Stimulated activated naive CD4-positive, alpha-beta T cell (primary cell): ENCODE results near the gene CFAP100.

Experiments used
- DNase-seq, 6 experiments: peaks; one replicate each; lab custom pipeline; 2025; lab: John Stamatoyannopoulos, UW

The CFAP100 gene

DNA sequence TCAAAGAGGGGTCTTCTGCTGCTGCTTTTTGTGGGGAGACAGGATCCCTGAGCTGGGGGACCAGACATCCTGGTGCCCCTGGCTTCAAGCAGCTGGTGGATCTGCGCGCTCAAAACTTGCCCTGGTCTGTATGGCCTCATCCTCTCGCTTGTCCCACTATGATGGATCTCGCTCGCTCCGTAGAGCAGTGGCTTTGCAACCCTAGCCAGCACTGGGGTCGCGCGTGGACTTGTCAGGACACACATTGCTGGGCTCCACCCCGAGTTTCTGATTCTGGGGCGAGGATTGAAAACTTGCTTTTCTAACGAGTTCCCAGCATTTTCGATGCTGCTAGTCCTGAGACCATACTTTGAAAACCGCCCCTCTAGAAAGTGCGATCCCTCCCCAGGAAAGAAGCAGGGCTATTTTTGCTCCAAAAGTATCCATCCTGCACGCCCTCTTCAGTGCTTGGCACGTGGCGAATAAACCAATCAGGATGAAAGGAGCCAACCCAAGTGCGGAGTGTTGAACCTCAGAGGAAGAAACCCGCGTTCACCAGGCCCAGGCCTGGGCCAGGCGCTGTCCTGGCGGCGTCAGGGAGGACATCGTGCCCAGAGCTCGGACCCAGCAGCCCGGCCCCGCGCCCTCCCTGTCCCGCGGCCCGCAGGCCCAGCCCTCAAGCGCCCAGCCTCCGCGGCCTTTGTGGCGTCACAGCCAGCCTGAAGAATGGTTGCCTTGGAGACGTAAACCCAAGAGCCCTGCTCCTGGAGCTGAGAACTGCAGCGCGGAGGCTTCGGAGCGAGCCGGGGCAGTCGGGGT, at the start of gene CFAP100:
Gene CFAP100, plus strand, starts transcription at position 731 of the 798 bp plus-strand sequence. CDS start 1,092 bp downstream, outside the sequence.
- no peak for DNase-seq

DNA sequence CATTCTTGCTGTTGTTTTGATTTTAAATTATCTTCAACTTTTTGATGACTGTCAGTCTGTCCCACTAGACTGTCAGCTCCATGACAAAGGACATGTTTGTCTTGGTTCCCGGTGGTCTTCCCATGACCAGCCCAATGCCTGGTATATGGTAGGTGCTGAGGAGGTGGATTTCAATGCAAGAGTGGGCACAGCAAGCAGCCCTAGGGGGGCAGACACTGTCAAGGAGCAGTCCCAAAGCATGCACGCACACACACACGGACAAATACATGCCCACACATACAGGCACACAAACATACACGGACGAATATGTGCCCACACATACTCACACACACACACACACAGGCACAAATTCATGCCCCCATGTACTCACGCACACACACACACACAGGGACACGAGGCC, 49.5 kb upstream of the CFAP100 start:
- no peak for DNase-seq

DNA sequence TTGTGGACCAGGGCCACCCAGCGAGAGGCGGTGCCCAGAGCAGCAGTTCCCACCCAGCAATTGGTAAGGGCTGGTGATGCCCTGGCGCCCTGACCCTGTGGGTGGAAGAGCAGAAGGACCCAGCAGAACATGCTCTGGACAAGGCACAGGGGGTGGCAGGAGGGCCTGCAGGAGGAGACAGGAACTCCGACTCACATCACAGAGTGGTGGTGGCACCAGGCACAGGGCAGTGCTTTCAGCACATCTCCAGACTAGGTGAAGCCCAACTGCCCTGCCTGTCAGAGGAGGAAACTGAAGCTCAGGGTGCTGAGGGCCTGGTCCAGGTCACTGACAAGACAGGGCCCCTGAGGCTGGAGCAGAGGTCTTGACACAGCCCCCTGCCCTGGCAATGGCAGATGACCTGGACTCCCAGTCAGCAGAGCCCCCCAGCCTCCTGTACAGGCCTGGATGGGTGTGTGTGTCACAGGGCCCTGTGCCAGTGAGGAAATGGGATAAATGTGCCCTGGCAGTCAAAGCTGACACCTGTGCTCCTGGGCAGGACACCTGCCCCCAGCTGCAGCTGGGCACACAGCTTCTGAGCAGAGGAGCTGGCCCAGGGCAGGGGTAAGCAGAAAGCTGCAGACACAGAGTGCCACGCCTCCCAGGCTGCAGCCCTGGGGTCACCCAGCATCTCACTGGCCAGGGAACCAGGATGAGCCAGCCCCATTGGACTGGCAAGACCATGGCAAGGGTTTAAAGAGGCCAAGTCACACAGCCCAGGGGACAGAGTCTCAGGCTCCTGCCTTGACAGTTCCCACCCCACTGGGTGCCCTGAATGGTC, 48.9 kb upstream of the CFAP100 start:
- no peak for DNase-seq

DNA sequence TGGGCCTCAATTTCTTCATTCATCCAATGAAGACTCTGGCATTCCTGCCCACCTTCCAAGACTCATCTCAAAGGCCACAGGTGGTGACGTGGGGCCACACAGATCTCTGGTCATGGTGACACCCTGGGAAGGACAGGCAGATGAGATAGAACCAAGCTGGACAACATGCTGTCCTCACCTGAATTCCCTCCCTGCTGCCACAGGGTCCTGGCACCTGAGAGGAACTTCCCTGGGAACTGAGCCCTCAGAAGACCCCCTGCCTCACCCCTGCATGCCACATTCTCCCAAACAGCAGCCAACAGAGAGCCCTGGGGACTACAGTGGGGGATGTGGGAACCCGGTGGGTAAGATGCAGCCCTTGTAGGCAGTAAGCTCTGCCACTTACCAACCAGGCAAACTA, 48.2 kb upstream of the CFAP100 start:
- DNase-seq = no peak

DNA sequence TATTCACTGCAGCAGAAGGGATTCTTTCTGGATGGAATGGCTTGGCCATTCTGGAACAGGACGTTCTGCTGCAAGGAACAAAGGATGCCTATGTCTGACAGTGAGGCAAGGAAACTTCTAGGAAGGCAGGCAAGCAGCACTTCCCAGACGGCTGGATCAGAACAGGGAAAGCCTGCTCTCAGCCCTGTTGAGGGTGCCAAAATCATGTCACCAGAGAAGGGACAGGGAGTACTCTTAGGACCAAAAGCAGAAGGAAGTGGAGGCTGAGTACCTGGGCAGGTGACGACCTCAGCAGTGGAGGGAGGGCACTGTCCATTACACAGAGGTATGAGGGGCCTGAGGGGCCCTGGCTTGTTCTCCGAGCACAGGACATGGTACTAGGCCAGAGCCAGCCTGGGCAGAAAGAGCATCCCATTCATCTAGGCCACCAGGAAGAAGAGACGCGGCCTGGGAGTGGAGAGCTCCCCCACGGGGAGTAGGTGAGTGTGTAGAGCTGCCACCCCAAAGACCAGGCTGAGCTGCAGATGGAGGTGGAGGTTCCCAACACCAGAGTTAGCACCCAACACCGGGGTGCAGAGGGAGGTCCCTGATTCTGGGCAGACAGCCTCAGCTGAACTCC, 47.1 kb upstream of the CFAP100 start:
- no peak for DNase-seq

DNA sequence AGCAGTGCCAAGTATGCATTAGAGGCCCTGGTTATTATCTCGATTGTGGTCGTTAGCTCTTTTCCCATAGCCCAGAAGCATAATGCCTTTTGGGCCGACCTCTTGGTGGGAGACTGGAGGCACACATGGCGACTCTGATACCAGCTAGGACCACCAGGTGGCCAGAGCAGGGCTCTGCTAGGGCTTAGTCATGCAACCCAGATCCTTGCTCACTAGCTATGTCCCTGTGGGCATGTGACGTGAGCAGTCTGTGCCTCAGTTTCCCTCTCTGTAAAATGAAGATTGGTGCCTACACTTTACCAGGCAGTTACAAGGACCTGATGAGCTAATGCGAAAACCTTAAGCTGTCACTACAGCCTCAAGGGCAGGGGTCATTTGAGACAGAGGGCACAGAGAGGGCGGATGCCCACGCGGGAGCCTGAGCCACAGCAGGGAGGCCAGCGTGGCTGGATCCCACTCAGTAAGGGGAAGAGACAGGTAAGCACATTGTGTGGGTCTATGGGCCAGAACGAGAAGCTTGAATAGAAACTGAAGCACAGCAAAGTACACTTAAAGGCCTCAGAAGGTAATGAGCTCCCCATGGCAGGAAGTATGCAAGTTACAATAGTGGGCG, 46.3 kb upstream of the CFAP100 start:
- DNase-seq = no peak

DNA sequence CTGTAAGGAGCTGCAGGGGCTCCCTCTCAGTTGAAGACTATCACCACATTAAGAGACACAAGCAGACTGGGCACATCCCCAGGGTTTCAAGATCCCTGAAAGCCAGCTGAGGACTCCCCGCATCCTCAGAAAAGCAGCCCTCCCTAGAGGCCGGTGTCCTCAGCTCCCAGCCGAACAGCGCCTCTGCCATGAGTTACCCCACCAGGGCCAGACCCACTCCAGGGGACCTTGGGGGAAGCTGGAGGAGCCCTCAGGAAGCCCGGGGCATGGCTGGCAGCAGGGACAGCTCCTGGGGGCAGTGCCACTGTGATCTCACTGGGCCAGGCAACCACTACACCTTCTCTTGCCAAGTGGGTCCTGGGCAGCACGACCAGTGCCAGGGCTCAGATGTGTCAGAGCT, 45.6 kb upstream of the CFAP100 start:
- DNase-seq = no peak

DNA sequence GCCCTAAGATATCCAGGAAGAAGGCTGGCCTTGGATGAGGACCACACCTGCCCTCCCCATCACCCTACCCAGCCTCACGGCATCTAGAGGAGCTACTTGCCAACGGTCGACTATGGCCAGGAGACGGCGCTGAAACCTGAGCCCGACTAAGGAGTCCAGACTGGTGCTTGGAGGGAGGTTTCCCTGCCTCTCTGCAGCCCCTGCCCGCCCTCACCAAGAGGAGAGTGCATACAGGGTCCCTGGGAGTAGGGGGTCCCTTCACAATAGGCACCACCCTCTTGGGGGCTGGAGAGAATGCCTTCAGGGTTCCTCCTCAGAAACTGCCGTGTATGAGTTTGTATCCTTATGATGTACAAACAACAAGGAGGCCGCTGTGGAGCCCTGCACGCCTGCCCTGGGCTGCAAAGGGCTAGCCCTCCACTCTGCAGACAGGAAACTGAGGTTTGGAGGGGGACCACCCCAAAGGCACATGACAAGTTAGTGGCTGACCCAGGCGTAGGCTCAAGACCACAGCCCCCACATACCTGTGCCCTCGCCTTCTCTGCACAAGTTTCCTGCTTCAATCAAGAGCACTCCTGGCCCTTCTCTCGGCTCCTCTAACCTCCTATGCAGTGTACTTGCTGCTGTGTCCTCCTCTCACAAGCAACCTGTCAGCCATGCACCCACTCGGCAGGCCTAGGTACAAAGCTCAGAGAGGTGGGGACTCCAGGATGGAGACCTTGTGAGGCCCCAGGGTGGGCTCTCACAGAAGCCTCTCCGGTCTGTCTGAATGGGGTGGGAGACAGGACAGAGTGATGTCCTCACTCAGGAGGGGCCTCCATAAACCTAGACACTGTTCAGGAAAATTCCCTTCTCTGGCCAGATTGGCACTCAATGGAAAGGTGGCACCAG, 44.9 kb upstream of the CFAP100 start:
- no peak for DNase-seq

DNA sequence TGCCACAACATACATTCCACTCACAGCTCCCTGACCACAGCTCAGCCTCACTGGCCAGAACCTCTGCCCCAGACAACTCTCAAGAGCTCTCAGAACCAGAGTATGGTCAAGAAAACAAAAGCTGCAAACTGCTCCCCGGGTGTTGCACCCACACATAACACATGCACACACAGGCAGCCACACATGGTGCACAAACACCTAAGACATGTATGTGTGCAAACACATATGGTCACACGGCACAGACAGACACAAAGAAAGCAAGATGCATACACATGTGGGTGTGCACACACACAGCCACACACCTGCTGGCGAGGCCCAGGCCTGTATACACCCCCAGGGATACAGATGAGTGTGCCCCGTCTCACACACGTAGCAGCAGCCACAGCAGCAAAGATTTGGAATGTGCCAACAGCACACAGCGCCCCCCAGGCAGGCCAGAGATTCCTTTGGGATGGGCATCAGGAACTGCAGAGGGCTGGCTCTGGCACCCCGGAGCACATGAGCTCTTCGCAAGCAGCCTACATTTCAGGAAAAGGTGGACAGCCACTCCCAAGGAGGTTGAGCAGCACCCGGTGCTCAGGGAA, 44.1 kb upstream of the CFAP100 start:
- DNase-seq = no peak

DNA sequence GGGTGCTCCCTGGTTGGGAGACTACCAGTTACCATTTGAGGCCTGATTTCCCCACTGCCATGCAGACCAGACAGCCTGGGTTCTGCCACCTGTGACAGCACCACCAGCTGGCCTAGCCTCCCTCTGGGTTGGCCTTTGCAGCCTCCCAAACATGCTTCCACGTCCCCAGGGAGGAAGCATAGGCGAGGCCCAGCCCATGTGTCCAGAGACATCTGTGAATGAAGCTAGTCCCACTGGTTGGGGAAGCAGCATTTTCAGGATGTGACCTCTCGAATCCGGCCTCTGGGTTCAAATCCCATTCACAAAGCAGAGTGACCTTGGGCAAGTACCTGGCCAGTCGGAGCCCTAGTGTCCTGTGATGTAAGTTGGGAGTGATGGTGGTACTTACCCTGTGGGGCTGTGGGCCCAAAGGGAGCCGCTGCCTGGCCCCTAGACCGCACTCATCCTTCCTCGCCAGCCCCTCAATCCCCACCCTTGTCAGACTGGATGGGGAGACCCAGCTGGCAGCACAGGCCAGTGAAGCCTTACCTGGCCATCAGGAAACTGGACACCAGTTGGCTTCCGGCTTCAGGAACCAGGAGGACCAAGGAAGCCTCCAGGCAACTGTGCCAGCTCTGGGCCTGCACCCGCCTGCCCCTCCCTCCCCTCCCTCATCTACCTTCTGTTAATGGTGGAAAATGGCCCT, 43.5 kb upstream of the CFAP100 start:
- no peak for DNase-seq

DNA sequence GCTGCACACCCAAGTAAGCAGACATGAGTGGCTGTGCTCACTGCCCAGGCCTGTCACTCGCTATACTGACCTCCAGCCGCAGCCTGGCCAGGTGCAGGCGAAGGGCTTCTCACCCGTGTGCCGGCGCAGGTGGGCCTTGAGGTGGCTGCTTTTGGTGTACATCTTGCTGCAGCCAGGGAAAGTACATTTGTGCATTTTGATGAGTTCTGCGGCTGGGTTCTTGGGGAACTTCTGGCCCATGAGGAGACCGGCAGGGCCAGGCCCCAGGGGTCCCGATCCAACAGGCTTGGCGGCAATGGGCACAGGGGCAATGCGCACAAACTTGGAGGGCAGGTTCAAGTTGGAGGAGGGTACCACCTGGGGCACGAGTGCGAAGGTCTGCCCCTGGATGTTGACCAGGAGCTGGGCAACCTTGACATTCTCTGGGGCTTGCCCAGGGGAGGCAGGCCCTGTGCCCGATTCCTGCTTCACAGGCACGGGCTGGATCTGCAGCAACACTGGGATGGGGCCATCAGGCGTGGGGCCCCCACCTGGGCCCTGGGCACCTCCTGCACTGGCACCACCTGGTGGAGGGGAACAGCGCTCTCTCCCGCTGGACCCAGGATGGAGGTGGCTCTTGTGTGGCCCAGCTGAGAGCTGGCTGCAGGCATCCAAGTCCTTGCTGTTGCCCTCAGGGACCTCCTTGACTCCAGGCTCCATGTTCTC, 42.8 kb upstream of the CFAP100 start:
- no peak for DNase-seq

DNA sequence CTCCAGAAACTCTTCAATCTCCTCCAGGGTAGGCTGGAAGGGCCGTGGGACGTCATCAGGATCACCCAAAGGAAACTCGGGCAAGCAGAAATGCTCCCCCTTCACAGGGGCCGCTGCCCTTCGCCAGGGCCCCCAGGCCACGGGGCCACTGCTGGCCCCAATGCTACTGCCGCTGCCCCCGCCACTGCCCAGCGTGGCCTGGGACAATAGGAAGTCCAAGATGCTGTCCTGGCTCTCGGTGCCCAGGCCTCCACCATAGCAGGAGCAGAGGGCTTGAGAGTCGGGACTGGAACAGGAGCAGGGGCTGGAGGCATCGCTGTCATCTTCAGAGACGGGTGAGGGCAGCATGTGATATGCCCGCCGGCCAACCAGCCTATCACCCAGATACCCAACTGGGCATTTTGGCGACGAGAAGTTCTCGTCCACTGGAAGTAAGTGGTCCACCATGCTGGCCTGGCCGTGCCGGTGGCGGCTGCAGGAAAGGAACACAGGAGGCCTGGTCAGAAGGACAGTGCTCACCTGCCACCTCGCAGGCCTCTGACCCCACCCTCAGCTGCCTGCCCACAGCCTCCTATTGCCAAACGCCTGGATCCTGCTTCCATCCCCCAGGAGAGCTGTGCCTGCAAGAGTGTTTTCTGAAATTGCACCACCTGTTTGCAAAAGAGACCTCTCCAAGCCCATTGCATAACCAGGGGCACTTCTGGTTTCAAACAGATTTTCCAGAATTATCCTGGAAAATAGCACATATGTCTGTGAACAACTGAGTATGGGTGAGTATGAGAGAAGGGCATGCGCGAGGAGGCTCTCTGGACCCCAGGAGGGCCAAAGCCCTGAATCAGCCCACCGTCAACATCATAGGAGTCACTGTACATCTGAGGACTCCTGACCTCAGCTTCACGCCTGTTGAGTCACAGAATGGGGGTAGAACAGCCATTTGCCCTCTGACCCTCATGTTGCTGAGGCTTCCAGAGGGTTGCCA, 41.9 kb upstream of the CFAP100 start:
- no peak for DNase-seq

DNA sequence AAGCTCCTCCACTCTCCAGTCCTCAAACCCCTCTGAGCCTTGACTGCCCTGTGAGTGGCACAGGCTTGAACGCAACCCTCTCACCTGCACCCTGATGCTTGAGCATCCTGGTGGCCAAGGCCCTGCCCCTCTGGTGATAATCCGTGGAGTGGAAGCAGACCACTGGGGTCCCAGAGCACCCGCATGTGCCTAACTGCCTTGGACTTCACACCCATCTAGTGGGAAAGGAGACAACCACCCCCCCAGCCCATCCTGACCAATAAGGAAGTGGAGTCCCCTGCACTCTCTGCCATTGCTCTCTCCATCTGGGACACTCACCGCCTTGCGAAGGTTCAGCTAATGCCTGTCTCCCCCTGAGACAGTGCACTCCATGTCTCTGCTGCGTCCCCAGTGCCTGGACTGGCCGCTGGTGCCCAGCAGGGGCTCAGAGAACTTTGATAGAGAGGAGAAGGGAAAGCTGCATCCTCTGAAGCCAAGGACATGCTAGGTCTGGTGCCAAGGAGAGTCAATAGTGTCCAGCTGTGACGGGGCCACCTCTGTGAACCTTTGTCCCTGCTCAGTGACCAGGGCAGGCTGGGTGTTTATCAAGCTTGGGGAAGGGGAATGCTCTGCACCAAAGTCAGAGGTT, 40.9 kb upstream of the CFAP100 start:
- DNase-seq = no peak

DNA sequence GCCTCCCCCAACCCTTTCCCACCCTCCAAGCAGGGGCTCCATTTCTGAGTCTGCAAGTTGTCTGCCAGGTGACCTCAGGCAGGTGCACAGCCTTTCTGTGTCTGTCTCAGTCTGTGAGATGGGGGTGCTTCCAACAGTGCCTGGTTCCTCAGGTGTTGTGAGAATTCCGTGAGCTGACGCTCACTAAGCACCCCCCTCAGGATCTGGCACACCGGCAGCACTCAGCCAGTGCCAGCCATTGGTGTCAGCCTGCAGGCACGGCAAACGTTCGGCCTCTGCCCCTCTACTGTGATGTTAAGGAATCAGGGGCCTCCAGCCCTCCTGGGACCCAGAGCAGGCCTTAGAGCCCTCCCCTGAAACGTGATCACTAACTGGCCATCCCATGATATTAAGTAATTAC, 39.9 kb upstream of the CFAP100 start:
- no peak for DNase-seq

DNA sequence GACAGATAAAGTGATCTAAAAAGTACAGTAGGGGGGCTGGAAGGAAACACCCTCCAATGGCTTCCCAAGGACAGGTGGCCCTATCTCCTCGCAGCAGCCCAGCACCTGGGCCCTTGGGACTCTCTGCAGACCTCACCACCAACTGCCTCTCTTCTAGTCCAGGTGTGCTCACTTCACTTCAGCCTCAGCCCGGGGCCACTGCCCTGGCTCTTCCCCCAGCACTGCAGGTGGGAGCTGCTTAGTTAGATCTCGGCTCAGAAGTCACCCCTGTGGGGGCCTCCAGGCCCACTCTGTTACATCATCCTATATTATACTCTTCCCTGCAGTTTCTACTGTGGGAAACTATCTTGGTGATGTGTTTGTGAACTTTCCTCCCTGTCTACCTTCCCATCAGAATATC, 39.5 kb upstream of the CFAP100 start:
- no peak for DNase-seq

DNA sequence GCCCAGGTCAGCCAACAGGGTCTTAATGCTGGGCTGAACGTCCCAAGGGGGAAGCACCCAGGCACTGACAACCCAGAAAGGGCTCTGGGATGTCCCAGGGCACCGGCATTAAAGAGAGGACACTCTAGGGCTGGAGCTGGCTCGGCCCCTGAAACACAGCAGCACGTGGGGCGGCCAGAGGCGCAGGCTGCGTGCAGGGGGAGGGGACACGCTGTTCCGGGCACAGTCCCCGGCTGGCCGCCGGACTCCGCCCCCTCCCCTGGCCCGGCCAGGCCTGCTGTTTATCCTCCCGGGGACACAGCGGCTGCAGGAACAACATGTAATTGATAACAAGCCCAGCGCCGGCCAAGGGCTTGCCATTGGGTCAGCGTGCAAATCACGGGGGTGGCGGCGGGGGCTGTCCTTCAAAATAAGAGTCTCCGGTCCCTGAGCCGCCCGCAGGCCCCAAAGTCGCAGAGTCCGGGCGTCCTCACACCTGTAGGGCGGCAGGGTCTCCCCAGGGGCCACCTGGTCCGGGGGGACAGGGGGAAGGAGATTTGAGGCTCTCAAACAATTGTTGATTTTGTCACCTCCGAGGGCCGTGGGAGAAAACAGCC, 38.8 kb upstream of the CFAP100 start:
- no peak for DNase-seq

DNA sequence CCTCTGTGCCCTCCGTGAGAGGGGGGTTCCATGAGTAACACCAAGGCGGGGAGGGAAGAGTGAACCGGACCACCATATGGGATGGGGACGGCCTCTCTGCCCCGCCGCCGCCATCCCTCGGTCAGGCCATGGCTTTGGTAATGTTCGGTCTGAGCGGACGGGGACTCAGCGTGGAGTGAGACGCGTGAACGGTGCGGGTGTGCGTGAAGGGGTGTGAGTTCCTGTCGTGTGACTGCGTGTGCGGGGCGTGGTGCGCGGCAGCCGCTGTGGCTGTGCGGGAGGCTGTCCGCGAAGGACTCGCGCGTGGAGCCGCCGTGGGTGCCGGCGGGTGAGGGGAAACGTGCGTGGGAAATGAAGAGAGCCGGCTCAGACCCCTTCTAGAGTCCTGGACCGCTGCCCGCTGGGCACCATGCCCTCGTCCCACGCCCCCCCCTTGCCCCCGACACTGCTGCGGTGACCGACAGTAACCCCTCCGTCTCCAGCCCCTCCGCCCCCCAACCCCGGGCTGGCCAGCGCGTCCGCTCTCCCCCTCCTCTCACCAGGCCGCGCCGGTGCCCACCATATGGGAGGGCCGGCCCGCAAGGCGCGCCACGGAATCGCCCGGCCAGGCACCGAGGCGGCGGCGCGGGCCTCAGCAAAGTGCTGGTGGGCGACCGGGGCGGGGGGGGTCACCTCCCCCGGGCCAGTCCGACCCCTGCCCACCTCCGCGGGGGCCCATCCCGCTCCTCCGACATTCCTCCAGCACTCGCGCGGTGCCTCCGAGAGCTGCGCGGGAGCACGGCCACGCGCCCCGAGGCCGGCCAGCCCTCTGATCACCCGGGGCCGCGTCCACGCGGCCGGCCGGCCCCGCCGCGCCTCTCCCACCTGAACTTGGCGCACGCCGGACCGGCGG, 38.1 kb upstream of the CFAP100 start:
- DNase-seq = peak in 4 of 6 experiments; percentile 10 to 17 (median 14)
